ENCODE results near the gene C13orf46.

DNA sequence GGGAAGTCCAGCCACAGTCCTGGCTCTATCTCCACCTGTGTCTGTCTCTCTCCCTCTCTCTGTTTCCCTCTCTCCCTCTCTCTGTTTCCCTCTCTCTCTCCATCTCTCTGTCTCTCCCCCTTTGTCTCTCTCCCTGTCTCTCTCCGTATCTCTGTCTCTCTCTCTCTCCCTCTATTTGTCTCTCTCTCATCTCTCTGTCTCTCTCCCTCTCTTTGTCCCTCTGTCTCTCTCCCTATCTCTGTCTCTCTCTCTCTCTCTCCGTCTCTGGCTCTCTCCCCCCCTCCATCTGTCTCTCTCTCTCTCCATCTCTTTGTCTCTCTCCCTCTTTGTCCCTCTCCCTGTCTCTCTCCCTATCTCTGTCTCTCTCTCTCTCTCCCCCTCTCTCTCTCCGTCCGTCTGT is 39.5 kb upstream of the C13orf46 start:
- TF ChIP-seq, protein P1, sequence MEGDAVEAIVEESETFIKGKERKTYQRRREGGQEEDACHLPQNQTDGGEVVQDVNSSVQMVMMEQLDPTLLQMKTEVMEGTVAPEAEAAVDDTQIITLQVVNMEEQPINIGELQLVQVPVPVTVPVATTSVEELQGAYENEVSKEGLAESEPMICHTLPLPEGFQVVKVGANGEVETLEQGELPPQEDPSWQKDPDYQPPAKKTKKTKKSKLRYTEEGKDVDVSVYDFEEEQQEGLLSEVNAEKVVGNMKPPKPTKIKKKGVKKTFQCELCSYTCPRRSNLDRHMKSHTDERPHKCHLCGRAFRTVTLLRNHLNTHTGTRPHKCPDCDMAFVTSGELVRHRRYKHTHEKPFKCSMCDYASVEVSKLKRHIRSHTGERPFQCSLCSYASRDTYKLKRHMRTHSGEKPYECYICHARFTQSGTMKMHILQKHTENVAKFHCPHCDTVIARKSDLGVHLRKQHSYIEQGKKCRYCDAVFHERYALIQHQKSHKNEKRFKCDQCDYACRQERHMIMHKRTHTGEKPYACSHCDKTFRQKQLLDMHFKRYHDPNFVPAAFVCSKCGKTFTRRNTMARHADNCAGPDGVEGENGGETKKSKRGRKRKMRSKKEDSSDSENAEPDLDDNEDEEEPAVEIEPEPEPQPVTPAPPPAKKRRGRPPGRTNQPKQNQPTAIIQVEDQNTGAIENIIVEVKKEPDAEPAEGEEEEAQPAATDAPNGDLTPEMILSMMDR (IDR thresholded peaks at IDR 0.05): no peak
- TF ChIP-seq POLR2AphosphoS5 (IDR thresholded peaks at IDR 0.05): no peak

Measured in gastroesophageal sphincter (tissue), 3 donors.